ENCODE measurements around the gene C4B. TPM values are rescaled to one million over a fixed set of nuclear protein-coding genes. Genes with fewer than 3 reads are reported as not detected.
"Not testable (repeated sequence)": the region's sequence is repeated elsewhere in the genome, so short reads cannot be mapped to it uniquely, and the experiment has no call there.

The C4B gene
- total and polyA plus RNA-seq, 9 of the 15 experiments (the other 6 are each of a cell fraction or from before 2014, with no cell fraction given), result 0.32 to 8.8 (median 5.4) TPM

GRCh38 chr6:31980195-31980876, 34.3 kb upstream of the C4B start:
- POLR2A ChIA-PET, result interaction anchor here (0.6 to 1.1 kb wide), 5 partner anchors 10 to 185 kb away, joined by 3 to 4 read pairs (median 3); partner anchors contain the start of gene VARS1
- peaks cover 12% of the 10 kb centered on the region; the same call in 2 of the 3 replicates for H3K36me3 ChIP-seq (ENCODE audit: control insufficient read depth, insufficient read depth, low read length)
- ATAC-seq; H2AFZ ChIP-seq (ENCODE audit: low read depth, low read length); BruUV-seq (replicated peaks); H3K4me3 ChIP-seq; DNase-seq (ENCODE audit: extremely low read depth in 1 of 4, low spot score in 3 of 4); H3K9me1 ChIP-seq (ENCODE audit: control insufficient read depth, insufficient read depth, low read length); FAIRE-seq; intact Hi-C loops (cut with micrococcal nuclease); H3K27me3 ChIP-seq (ENCODE audit: control insufficient read depth in 2 of 2, insufficient read depth in 2 of 2, low read length in 2 of 2); H4K20me1 ChIP-seq (replicated peaks; ENCODE audit: control insufficient read depth, insufficient read depth, low read length); H3K9me3 ChIP-seq (replicated peaks; ENCODE audit: control insufficient read depth, insufficient read depth, low read depth, low read length); CTCF ChIA-PET (ENCODE audit: low intra/inter-chr PET ratio); in situ Hi-C loops (cut with MboI): not testable (repeated sequence)
- 0 out of 2 replicates have a peak, but pooled peaks have one; percentile 18 for TF ChIP-seq ZBTB2 (IDR thresholded peaks at IDR 0.05)
- peak overlapping the region; percentile 18 to 72; a peak in 3 of 4 replicates for H3K9ac ChIP-seq (ENCODE audit: insufficient read depth in 1 of 2, low read depth in 2 of 2, low read length in 2 of 2)
- peaks cover 12% of the 10 kb centered on the region for H3K79me2 ChIP-seq (ENCODE audit: control insufficient read depth, insufficient read depth, low read length)
- WGBS (ENCODE audit: insufficient coverage, low coverage, missing lambda C conversion rate), result 81% methylated on average over 12 of the region's 13 CpGs
- H3K4me2 ChIP-seq (ENCODE audit: insufficient read depth, low read length), result peak overlapping the region; percentile 71; the same call in 1 of the 2 replicates
- peaks cover 28 to 31% of the 10 kb centered on the region in 2 experiments for H3K4me1 ChIP-seq (replicated peaks in 1 of 2; ENCODE audit: control insufficient read depth in 2 of 2, insufficient read depth in 2 of 2, low read length in 2 of 2)
- H3K27ac ChIP-seq (ENCODE audit: extremely low read depth, low read depth, low read length), result peak overlapping the region; percentile 87

- POLR2A ChIA-PET, result not testable (repeated sequence)
Measured at GRCh38 chr6:31980998-31981397, 33.6 kb upstream of the C4B start.

GRCh38 chr6:31981744-31982143, 32.9 kb upstream of the C4B start, which contains the start of gene C4A:
TSS of gene C4A (plus strand) at chr6:31982057. CDS start at chr6:31982108, 51 bp downstream.
- intact Hi-C loops (cut with micrococcal nuclease); DNase-seq (ENCODE audit: extremely low read depth in 1 of 4, low spot score in 3 of 4); POLR2A ChIA-PET; H3K27me3 ChIP-seq (ENCODE audit: control insufficient read depth in 2 of 2, insufficient read depth in 2 of 2, low read length in 2 of 2); BruUV-seq (replicated peaks); H3K4me2 ChIP-seq (ENCODE audit: insufficient read depth, low read length); H3K4me3 ChIP-seq; H2AFZ ChIP-seq (ENCODE audit: low read depth, low read length); H3K9me3 ChIP-seq (replicated peaks; ENCODE audit: control insufficient read depth, insufficient read depth, low read depth, low read length); in situ Hi-C loops (cut with MboI); H3K9ac ChIP-seq (ENCODE audit: insufficient read depth in 1 of 2, low read depth in 2 of 2, low read length in 2 of 2); H4K20me1 ChIP-seq (replicated peaks; ENCODE audit: control insufficient read depth, insufficient read depth, low read length); H3K27ac ChIP-seq (ENCODE audit: extremely low read depth, low read depth, low read length); H3K9me1 ChIP-seq (ENCODE audit: control insufficient read depth, insufficient read depth, low read length); FAIRE-seq; CTCF ChIA-PET (ENCODE audit: low intra/inter-chr PET ratio): not testable (repeated sequence)
- peaks cover 12% of the 10 kb centered on the region; the same call in 2 of the 3 replicates for H3K36me3 ChIP-seq (ENCODE audit: control insufficient read depth, insufficient read depth, low read length)
- H3K4me1 ChIP-seq (replicated peaks in 1 of 2; ENCODE audit: control insufficient read depth in 2 of 2, insufficient read depth in 2 of 2, low read length in 2 of 2), result peaks cover 28 to 29% of the 10 kb centered on the region in 2 experiments
- peak; percentile 44 for ATAC-seq
- H3K79me2 ChIP-seq (ENCODE audit: control insufficient read depth, insufficient read depth, low read length), result peaks cover 12% of the 10 kb centered on the region
- no CpG with 5 or more reads among the region's 7 CpGs for WGBS (ENCODE audit: insufficient coverage, low coverage, missing lambda C conversion rate)

More at GRCh38 chr6:31980998-31981397, 33.6 kb upstream of the C4B start:
- FAIRE-seq; intact Hi-C loops (cut with micrococcal nuclease); H3K9ac ChIP-seq (ENCODE audit: insufficient read depth in 1 of 2, low read depth in 2 of 2, low read length in 2 of 2); H2AFZ ChIP-seq (ENCODE audit: low read depth, low read length); BruUV-seq (replicated peaks); DNase-seq (ENCODE audit: extremely low read depth in 1 of 4, low spot score in 3 of 4); H3K27me3 ChIP-seq (ENCODE audit: control insufficient read depth in 2 of 2, insufficient read depth in 2 of 2, low read length in 2 of 2); H3K4me2 ChIP-seq (ENCODE audit: insufficient read depth, low read length); CTCF ChIA-PET (ENCODE audit: low intra/inter-chr PET ratio); ATAC-seq; H4K20me1 ChIP-seq (replicated peaks; ENCODE audit: control insufficient read depth, insufficient read depth, low read length); H3K9me3 ChIP-seq (replicated peaks; ENCODE audit: control insufficient read depth, insufficient read depth, low read depth, low read length); H3K9me1 ChIP-seq (ENCODE audit: control insufficient read depth, insufficient read depth, low read length); H3K27ac ChIP-seq (ENCODE audit: extremely low read depth, low read depth, low read length); in situ Hi-C loops (cut with MboI); H3K4me3 ChIP-seq: not testable (repeated sequence)
- whole genome bisulfite sequencing (ENCODE audit: insufficient coverage, low coverage, missing lambda C conversion rate), result no CpG with 5 or more reads among the region's 5 CpGs
- Histone ChIP-seq H3K79me2 (ENCODE audit: control insufficient read depth, insufficient read depth, low read length) (peaks cover 12% of the 10 kb centered on the region), H3K4me1 (replicated peaks in 1 of 2; ENCODE audit: control insufficient read depth in 2 of 2, insufficient read depth in 2 of 2, low read length in 2 of 2) (peaks cover 28 to 31% of the 10 kb centered on the region in 2 experiments), H3K36me3 (ENCODE audit: control insufficient read depth, insufficient read depth, low read length) (peaks cover 12% of the 10 kb centered on the region; the same call in 2 of the 3 replicates)

Measured in K562 (cell line).